Measurements from ENCODE around the gene NDUFS2.
A peak's percentile ranks its signal among the peaks of the same experiment; 100 is the strongest.
"Not testable (repeated sequence)": the region's sequence is repeated elsewhere in the genome, so short reads cannot be mapped to it uniquely, and the experiment has no call there.

Gene NDUFS2

GRCh38 chr1:161255955-161256520 lies 53.9 kb downstream of the NDUFS2 start:
- not testable (repeated sequence) for DNase-seq

- DNase-seq, result not testable (repeated sequence)
Observed at GRCh38 chr1:161257109-161257508, 54.9 kb downstream of the NDUFS2 start.

GRCh38 chr1:161258439-161259344 lies 56.5 kb downstream of the NDUFS2 start, which contains the start of gene PCP4L1:
PCP4L1 (plus strand) TSS chr1:161258745; CDS start chr1:161258975, 230 bp downstream.
- DNase-seq, result peak; percentile 35

GRCh38 chr1:161259345-161259702 lies 57.2 kb downstream of the NDUFS2 start:
- no peak for DNase-seq

GRCh38 chr1:161259765-161260164 lies 57.6 kb downstream of the NDUFS2 start:
- no peak for DNase-seq

GRCh38 chr1:161260376-161261260 lies 58.5 kb downstream of the NDUFS2 start:
- DNase-seq, result no peak

GRCh38 chr1:161261261-161262235 lies 59.4 kb downstream of the NDUFS2 start:
- DNase-seq, result no peak
